Stimulated activated CD8-positive, alpha-beta memory T cell treated with anti-CD3 and anti-CD28 coated beads, Interleukin-2, amount 100 ng/mL, for 48 hours (primary cell): ENCODE results near the gene TAF3.

Source experiments
- DNase-seq, 2 donors: peaks; one replicate each; pipeline ENCODE4 v3.0.0-alpha.2; 2020; ENCODE audit warnings: low read depth in 2 of 2

The TAF3 gene

DNA sequence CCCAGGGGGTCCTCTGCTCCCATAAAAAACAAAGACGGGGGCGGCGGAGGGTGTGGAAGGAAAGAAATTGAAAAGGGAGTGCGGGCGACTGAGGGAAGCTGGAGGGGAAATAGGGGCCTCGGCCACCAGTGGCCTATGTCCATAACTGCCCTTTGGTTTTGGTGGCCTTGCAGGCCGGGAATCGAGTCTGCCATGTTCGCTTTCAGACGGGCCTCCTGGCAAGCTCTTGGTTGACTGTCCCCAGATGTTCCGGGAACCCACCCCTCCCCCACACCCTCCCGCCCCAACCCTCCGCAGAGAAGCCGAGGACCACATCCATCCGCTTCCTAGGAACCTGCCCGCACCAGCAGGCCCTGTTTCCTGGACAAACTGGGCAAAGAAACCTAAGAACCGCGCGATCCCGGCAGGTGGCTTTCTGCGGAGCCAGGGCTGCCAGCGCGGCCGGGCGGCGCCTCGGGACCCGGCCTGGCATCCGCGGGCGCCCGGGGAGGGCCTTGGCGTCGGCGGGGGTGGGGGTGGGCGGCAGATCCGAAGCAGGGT is 216.2 kb downstream of the TAF3 start:
- no peak for DNase-seq

DNA sequence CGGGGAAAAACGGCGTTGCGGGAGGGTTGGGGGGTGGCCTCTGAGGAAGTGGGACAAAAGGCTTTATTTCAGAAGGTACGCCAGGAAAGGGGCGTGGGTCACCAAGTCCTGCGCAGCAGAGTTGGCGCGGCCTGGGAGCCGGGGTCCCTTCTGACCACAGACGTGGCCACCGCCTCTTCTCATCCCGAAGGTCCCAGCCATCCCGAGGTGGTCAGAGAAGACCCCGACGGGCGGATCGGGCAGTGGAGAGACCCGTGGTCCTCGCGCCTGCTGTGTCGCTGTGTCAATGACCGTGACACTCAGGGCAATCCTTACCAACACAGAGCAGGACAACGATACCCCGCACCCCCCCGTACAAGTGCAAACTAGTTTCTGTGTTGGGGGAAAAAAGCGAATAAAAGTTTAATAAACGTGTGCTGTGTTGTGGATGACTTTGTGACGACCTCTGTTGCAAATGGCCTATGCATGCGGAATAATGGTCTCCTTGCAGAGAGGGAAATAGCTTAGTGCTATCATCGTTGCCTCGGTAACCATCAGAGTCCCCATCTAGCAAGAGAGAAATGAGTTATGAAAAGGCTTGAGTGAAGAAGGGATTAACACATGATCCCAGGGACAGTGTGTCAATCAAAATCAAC is 216.8 kb downstream of the TAF3 start:
- no peak for DNase-seq

DNA sequence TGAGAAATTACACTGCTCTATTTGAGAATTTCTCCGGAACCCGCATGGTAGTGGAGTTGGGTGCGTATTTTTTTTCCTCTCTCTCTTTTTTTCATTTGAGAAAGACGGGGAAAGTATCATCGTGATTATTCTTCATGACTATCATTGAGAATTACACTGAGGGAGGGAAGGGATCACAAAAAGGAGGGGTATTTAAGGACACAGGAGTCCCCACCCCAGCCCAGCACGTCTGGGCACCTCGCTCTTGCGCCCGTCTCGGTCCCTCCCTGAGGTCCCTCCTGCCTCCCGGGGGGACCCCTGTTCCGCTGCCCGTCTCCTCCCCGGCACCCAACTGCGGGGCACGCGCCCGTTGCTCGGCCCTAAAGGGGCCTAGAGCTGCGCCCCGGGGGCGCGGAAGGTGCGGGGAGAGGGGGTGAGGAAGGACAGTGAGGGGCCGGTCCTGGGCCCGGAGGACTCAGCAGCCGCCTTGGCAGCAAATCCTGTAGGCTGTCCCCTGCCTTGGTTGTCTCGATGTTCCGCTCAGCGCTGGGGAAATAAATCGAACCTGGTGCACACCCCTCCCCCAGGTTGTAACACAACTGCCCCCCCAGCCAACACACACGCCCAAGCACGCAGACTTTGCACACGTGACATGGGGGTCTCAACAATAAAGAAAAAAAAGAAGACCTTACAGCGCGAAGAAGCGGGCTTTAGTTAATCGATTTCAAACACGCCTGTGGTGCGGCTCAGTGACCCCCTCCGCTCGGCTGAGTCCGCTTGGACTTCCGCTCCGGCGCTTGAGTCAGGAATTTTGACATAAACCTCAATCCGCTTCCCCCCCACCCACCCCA is 217.6 kb downstream of the TAF3 start:
- no peak for DNase-seq

DNA sequence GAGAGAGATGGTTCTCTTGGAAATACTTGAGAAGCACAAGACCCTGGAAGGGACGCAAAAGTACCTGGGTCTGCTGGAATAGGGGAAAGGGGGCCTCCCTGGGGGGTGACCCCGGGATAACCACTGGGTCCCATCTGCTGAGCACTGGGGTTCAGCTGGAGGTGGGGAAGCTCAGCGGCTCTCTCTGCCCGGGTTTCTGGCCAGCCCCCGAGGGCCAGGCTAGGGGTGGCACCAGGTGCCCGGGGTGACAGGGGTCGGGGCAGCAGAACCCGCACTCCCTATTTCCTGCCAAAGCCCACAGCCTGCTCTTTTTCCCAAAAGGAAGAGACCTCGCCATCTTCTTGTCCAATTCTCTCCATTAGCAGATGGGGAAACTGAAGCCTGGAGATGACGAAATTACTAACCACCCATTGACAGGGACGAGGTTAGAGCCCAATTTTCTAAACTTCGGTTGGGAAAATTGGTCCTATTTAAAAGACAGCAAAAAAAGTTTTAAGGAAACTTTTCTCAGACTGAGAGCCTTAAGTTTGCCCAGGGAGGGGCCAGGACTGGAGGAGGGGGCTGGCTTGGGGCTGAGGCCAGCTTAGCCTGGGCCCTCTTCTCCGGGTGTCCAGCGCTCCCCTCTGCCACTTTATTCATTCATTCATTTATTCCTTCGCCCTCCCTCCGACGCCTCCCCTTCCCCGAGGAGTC is 218.3 kb downstream of the TAF3 start:
- no peak for DNase-seq

DNA sequence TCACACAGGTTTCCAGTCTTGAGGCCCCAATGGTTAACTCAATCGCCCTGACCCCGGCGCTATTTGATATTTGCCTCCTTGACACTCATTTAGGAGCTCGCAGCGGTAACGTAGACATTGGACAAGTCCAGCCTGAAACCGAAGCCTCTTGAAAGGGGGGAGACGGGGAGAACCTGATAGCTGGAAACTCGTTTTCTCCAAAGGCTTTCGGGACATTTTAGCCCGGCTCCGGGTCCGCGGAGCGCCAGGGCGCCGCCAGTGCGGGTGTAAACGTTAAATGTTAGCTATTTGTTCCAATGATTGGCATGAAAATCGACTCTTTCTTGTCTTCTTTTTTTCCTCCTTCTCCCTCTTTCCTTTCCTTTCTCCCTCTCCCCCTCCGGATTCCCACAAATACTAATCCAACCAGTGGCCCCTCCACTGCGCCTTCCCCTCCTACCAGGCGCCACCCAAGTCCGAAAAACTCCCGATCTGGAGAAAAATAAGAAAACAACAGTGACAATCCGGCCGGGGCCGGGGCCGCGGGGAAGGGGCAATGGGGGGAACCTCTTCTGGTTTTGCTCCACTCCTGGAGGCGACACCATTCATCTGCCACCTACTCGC is 219.0 kb downstream of the TAF3 start:
- no peak for DNase-seq

DNA sequence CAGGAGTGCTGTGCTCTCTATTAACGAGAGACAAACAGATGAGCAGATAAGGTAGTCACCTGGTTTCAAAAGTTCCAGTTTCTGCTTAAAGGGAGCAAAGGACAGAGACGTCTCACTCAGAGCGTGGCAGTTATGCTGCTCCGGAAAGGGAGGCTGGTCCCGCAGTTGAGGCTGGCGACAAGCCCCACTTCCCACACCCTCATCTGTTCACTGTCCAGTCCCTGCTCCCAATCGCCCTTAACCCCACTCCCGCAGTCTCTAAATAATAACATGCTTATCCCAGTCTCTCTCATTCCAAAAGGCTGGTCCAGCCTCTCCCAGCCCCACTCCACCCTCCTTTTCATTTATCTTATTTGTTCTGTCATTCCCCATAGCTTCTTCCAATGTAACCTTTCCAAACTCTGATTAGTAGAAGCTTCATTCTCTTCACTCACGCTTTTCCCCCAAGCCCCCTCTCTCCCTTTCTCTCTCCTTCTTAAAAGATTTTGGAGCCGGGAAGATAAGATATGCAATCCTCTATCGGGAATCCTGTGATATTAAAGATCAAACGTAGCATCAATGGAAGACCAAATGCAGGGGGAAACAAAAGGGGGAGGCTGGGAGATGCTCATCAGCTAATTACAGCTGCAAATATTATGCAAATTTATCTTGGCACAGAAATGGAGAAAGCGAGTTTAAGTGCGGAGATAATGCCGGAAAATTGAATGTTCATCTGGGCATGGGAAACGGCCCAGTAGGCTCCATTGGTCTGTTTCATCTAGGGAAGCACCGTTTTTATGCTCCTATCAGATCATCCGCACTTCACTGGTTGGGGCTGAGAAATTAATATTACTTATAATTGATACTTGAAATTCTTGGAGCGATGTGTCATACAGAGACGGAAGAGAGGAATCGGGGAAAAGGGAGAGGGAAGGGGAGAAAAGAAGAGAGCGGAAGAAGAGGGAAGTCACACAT is 219.9 kb downstream of the TAF3 start:
- no peak for DNase-seq

DNA sequence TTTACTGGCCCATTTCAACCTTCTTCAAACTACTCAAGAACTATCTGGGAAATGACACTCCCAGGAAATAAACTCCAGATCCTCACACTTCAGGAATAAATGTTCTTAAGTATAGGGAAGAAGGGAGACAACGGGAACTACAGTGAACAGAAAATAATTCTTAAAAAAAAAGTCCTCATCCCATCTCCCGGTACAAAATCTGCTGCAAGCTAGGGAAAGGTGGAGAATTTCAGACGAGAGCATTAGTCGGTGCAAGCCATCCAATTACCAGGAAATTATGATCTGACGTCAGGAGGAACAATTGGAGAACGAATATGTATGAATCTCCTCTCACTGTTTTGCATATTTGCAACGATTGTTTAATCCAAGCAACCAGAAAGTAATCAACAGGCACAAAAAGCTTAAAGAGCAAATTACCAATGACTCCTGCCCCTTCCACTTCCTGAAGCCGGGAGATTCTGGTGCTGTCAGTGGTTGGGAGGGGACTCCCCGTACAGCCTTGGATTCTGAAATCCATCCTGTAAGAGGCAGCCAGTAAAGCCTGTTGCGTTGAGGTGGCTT is 221.1 kb downstream of the TAF3 start:
- no peak for DNase-seq

DNA sequence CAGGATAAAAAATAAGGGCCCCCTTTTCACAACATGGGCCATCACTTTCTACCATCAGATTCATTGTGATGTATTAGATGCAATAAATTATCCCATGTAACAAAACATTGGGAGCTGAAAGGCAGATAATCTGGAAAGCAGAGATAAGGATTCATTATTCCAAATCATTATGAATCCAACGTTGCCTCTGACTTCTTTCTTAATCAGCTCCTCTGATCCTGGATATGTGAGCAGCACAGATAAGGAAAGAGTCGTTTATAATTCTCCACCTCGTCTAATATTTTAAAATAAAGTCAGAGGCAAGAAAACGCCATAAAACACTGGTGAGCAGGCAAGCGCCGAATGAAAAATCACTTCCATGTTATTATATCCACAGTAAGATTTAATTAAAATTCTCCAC is 222.3 kb downstream of the TAF3 start:
- DNase-seq = no peak

DNA sequence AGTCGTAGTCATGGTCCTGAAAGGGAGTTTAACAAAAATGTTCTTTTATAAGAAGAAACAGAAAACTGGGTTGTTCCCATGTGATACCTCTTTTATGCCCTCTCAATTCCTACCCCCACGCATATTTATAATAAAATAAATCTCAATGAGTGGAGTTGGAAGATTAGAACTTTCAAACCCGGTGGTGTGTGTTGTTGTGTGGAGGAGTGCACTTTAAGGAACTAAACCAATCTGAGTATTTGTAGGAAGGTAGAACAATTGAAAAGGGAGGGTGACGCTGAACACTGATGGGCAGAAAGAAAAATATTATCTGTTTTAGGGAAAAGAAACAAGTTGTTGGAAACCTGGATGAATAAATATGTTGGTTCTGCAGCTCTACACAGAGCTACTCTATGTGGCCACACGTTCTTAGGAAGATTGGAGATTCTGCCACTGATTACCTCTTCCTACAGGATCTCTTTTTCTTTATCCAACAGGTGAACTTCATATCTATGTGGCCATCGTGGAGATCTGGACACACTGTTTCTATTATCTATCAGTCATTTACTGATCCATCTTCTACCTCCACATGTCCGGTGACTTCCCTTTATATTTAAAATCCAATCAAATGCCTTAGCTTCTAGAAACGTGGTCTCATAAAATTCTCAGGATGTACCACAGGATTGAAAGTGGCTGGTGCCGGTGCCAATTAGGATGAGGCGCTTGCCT is 223.1 kb downstream of the TAF3 start:
- no peak for DNase-seq

DNA sequence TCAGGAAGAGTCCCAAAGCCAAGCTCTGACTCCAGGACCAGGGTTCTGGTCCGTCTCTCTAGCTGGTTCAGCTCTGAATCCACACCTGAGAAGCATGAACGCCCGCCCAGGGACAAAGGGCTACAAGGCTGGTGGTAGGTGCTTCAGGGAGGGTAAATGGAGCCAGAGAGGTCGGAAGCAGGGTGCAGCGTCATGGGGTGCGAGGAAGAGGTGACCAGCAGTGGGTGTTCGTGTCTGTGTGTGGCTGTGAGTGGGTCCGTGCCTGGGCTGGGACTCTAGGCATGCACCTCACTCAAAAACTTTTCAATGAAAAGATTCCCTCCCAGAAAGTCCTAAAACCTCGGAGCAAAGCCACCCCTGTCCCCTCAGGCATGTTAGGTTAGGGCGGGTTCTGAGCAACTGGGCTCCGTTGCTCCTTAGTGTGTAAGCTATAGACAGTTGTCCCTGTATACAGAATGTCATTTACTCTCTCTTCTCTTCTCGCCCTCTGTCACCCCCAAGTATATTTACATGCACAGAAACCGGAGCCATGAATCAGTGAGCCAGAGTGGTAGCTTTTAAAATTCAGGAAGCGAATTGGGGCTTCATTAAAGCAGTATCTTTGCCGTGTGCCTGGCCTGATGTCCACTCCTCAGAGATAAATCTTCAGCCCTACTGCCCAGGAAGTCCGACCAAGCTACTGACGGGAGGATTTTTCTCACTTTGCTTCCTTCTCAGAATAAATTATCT is 223.9 kb downstream of the TAF3 start:
- no peak for DNase-seq

DNA sequence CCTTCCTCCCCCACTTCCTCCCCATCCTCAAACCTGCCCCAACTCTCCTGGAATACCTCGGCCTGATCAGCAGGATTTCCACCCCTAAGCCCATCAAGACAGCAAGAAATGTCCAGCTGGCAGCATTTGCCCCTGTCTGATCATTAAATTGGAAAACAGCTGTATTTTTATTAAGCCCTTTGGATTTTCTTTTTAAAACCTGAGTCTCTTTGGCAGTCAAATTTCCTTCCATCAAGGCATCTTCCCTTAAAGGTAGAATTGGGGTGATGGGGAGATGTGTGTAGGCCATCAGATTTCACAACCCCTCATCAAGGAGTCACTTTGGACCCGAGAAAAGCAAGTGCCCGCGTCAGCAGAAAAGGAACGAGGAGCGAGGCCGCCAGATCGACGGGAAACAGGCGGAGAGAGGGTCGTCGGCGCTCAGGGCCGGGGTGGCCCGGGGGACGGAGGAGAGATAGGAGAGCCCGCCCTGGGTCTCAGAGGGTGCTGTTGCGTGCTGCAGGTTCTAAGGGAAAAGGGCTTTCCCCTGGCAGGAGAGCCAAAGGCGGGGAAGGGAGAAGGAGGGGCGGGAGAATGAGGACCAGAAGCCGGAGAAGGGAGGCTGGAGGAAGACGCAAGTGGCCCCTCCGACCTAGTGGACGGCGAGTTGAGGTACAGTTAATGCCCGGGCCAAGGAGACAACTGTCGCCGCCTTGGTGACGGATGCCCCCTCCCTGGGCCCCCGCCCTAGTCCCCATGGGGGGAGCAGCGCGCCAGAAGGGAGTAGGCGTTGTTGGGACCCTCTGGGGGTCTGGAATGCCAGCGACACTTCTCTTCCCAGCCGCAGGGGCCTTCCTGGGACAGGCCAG is 224.6 kb downstream of the TAF3 start:
- DNase-seq = no peak

DNA sequence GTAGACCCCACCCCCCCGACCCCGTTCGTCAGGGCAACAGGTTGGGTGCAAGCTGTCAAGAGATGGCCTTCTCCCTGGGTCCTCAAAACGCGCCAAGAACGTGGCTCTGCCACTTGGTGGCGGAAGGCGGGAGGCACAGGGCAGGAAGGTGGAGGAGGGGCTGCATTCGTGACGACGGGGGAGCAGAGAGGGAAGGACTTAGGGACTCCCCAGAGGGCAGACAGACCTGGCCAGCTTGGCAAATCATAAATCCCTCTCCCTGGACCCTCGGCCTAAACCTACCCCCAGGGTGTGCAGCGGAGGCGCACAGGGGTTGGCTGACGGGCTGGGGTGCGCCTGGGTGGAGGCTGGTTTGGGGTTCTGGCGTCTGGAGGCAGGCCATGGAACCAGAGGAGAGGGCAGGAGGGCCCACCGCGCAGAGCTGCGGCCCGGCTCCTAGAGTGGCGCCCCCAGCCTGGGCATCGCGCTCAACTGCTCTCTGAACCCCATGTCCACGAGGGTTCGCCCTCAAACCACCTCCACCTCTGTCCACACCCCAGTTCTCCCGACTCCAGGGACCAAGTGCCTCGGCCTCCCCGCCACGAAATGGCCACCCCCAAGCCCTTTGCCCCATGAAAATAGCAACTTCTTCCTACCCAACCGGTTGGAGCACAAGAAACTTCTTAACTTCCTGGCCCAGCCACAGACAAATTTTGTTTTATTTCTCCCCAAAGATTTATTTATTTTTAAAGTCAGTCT is 225.4 kb downstream of the TAF3 start:
- DNase-seq = no peak

DNA sequence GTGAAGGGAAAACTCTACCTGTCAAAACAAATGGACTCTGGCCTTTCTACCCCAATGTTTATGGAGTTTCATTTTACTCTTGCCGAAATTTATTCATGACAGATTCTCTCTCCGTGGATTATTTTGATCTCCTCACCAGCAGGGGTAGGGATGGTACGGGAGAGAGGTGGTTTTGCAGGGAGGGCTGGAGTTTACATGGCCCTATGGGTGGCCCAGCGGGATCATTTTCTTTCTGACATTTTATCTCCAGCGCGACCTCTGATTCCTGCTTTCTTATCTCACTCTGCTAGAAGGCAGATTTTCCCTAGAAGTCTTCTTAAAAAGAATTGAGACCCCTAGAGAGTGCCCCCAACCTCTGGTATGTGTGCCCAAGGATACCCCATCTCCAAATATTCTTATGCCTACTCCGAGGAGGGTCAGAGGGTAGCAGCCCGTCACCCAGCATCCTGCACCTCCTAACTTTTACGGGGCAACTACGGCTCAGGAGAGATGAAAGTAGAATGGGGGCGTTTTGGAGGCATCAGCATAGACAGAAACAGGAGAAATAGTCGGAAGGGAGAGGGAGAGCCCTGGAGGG is 226.1 kb downstream of the TAF3 start:
- DNase-seq = no peak

DNA sequence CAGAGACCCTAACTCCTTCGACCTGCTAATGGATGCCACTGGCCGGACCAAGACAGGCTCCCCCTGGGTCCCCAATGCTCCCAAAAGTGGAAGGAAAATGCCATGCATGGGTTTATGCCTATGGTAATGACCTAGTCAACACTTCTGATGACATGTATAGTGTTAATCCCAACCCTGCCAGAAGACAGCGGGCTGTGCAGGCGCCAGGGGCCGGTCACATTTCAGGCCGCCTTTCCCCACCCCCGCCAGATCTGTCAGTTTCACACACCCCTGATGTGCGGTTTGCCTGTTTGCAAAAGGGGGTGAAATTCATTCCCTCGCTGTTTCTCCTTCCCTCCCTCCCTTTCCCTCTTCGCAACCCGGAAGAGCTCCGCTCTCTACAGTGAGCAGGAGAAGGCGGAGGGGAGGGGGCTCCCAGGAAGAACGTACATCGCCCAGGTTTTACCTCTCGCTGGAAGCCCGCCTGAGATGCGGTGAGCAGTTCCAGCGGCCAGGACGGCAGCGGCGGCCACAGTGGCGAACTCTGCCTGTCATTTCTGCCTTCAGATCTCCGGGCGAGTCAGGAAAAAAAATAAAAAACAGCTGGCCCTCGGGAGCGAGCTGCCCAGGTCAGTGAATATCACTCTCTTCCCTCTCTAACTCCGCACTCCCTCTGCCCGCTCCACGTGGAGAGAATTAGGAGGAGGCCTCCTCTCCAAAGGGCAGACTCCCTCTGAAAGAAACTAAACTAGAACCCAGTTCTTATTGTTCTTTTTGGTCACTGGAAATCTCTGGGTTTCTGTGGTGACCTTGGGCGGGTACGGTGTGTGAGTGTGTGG is 226.8 kb downstream of the TAF3 start:
- no peak for DNase-seq

DNA sequence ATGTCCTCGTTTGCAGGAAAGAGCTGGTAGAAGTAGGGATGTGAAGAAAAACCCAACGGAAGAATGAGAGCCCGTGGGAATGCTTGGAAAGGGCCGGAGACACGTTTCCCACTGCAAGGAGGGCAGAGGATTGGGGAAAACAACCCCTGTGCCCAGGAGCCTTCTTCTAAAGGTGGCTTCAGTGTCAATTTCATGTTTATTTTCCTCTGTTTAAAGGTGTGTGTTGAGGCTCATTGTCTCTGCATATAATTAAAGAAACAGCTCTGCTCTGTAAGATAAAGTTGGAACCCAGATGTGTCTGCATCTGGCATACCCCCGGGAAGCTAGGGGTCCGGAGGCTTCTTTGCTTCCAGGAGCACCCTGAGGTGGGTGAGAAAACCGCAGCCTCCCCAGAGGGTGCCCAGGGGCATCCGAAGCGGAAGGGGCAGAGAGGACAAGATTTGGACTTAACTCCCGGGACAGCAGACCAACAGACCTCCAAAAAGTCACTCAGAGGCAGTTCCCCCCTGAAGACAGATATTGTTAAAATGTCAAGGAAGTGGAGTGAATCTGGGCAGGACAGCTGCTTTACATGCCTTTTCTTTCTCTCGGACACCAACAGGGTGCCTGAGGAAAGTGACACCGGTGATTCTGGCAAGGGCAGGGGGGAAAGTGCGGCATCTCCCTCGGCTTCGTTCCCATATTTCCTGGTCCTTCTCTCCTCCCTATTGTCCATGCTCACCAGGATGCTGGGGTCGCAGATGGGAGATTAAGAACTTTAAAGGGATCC is 227.6 kb downstream of the TAF3 start:
- no peak for DNase-seq
